Stimulated activated CD4-positive, alpha-beta T cell treated with anti-CD3 and anti-CD28 coated beads, Interleukin-4, amount 100 ng/mL, for 1 hour (primary cell): Measurements from ENCODE around the gene BST1.
"Not testable (repeated sequence)": the region's sequence is repeated elsewhere in the genome, so short reads cannot be mapped to it uniquely, and the experiment has no call there.

Experiments
- DNase-seq: peaks from one replicate; pipeline ENCODE4 v3.0.0-alpha.2; 2020

BST1 gene

DNA sequence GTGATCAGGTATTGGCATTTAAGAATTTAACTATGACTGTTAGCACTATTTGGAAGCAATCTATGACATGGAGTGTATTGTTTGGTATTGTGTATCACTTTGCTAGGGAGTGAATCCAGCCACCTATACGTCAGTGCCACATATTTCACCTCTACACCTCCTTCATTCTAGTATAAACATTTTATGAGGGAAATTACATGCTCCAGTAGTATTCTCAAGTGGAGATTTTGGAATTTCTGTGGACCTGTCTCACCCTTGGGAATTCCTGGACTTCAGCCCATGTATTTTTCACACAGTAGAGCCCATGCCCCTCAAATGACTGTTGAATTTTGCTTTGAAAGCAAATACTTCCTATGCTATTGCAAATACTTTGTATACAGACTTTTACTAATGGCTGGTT is 11.3 kb downstream of the BST1 start:
- DNase-seq: no peak

DNA sequence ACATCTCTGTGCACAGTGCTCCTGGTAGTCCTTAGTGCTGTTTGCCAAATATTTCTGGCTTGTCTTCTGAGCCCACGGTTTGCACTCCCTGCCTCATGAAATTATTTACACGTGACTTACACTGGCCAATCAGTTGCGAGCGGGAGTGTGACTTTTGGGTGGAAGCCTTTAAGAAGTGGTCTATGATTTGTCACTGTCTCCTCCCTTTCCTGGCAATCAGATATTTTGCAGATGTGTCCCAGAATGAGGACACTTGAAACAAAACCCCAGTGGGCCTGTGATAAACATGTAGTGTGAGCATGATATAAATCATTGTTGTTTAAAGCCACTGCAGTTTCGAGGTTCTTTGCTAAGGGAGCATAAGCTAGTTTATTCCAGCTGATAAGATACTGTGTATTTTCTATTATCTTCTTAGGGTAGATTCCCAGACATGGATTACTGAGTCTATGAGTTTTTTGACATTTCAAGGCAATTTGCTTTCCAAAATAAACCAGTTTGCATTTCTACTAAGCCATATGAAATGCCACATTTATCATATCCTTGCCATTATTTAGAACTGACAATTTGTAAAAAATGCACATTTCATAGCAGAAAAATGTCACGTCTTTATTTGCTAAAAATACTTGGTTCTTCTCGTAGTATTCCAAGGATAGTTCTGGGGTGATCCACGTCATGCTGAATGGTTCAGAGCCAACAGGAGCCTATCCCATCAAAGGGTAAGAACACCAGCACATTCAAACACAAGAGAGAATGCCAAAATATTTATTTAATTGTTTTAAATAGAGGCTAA is 12.0 kb downstream of the BST1 start:
- no peak for DNase-seq

DNA sequence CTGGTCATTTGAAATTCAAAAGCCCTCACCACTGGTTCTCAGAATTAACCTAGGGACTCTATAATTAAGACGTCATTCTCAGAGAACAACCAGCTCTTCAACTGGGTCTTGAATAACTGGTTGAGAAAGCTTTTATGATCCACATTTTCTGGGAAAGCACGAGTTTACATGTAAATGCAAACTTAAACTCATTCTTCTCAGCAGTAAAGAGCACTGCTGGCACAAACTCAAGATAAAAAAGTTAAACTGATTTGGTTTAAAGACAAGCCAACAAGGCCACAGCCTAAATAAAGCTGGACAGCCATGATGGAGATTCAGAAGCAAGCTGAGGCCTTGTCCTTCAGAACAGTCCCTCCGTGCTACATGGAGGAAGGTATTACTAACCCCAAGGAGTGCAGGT is 13.2 kb downstream of the BST1 start:
- DNase-seq: no peak

DNA sequence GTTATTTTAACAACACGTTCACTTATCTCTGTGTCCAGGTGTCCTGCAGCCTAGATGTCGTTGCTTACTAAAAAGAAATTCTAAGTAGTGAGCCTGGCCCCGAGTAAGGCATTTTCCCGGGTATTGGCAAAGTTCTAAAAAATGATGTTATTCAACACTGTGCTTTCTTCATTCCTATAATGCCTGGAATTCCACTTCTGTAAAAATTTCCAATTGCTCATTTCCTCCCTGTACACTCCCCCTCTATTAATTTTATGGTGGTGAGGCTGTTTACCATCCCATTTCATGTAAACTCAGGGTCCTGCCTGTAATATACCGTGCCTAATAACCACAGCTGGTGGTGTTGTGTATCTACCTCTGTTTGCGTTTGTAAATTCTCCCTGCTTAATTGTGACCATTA is 14.2 kb downstream of the BST1 start:
- no peak for DNase-seq

DNA sequence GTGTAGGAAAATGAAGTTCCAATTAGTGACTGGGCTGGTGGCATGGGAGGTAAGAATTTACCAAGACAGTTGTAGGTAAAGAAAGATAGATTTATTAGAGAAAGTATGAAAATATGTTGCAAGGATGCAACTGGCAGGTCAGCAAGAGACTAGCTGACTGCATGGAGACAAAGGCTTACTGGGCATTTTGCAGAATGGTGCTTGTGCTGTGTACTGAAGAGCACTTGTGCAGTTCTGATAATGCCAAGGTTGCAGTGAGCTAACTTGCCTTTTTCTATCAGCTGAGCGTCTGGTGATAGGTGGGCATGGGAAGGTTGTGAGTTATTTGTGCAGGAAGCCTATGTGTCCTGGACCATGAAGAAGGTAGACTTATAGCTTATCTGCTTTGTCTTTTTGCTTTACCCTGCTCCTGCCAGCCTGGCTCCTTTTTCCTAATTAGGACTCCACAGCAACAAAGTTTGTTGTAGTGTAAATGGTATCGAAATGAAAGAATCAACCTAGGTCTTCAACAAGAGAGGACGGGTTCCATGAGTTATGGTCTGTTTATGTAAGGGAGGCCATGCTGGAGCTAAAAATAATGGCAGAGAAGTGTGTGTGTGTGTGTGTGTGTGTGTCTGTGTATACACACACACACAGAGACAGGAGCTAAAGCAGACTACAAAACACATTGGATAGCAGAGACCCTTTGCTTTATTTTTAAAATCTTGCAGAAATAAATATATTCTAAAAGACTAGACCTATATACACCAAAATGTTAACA is 15.0 kb downstream of the BST1 start:
- DNase-seq: no peak

DNA sequence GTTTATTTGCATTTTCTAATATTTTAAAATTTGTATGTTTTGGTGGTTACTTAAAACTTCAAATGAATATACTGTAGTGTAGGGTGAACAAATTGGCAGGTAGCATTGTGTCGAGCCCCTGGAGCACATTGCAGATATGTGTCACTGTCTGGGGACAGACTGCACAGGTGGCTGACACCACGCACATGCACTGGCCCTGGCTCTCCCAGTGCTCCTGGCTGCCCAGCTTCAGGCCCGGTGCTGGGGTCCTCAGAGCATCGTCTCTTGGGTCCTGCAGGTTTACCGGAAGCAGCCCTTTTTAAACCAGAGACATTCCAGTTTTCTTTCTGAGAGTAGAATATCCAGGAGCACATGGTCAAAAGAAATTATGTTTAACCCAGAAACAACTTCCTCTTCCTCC is 15.6 kb downstream of the BST1 start:
- DNase-seq: no peak

DNA sequence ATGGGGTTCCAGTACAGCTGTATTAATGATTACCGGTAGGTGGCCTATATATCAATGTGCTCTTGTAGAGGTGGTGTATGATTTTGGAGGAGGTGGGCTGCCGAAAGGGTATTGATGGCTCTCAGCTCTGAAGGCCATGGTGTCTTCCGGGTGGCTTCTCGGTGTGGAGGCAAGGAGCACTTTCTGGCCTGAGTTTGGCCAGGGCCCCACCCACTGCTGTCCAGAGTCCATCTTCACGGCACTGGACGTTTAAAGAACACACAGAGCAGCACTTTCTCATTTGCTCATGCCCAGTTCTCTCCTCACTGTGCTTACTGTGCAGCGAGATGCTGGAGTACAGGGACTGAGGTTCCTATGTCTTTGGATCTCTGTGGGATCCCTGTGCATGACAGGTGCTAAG is 16.1 kb downstream of the BST1 start:
- DNase-seq: no peak

DNA sequence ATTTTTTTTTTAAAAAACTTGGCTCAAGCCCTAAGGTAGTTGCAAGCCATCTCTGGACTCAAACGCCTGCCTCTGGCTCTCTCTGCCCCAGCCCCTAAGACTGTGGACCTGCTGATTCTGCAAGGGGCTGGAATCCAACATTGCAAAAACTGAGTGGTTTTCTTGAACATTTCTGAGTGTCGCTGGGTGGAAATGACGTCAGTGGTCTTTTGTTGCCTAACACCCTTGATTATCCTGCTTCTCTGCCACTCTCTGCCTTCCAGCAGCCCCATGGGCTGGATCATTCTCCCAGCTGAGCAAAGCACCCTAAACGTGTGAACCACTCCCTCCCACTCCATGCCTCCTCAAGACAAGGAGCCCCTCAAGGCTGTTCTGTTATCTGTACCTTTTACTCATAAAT is 16.6 kb downstream of the BST1 start:
- no peak for DNase-seq

DNA sequence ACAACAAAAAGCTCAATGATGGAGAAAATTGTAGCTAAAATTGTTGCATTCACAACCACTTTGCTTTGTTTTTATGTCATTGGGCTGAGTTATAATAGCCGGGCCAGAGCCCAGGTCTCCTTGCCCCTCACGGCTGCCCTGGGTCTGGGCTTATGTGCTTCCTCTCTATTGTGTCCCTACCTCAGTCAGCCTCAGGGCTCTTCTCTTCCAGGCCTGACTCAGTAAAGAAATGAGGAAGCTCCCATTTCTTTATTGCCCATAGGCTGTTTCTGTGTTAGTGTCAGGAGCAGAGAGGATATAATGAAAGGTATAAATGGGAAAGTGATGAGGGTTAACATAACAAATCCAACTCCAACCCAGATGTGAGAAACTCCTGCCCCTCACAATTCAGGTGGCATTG is 18.0 kb downstream of the BST1 start:
- DNase-seq: no peak

DNA sequence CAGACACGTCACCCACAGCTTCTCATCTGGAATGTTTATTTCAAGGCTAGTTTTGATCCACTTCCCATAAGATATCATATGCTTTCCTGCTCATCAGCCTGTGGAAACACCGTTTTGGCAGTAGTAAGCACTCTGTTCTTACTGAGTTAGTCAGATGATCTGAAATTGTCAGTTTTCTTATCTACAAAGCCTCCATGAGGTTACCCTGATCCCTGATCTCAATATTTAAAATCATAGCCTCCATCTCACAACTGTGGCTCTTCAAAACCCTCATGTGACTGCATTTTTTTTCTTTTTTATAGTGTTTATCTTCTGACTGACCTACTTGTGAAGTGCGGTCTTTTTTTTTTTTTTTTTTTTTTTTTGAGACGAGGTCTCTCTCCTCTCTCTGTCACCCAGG is 22.7 kb downstream of the BST1 start:
- no peak for DNase-seq

DNA sequence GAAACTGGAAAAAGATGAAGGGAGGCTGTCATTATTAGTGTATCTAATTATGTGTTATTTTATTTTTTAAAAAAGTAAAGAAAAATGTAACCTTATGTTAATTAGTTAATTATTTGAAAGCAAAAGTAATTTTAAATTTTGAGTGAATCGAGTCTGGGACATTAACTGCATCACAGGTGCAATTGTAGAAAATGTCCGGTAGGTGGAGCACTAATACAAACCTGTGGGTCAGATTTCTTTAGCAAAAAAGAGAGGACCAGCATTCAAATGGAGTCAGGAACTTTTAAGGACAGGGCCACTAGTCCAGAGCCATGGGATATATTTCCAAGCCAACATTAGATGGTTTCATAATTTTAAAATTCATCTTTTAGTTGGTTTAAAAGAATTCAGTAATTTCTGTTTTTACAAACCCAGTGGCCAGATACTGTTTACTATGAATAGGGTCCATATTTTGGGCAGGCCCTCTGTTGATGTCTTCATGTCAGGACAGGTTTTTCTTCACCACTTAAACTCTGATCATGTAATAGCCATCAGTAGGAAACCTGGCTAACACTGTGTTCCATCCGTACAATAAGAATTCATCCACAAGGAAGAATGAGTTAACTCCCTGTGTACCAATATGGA is 27.2 kb downstream of the BST1 start:
- DNase-seq: no peak

DNA sequence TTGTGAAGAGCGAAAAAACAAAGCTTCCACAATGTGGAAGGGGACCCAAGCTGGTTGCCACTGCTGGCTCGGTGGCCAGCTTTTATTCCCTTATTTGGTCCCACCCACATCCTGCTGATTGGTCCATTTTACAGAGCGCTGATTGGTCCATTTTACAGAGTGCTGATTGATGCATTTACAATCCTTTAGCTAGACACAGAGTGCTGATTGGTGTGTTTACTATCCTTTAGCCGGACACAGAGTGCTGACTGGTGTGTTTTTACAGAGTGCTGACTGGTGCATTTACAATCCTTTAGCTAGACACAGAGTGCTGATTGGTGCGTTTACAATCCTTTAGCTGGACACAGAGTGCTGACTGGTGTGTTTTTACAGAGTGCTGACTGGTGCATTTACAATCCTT is 30.2 kb downstream of the BST1 start:
- DNase-seq: not testable (repeated sequence)

DNA sequence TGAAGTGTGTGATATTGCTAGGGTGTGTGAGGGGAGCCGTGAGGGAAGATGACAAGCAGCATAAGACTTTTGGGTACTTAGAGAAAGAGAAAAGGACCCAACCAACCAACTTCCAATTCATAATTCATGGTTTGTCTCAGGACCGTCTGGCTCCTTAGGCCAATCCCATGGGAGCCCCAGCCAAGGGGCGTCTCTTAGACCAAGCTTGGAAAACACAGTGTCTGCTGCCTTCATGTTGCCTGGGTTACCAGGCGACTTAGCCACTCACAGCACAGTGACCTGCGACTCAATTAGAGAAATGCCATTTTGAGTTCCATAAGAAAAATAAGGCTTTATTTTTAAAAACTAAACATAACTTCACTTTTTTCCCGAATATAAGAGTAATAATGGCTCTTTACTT is 32.7 kb downstream of the BST1 start:
- no peak for DNase-seq

DNA sequence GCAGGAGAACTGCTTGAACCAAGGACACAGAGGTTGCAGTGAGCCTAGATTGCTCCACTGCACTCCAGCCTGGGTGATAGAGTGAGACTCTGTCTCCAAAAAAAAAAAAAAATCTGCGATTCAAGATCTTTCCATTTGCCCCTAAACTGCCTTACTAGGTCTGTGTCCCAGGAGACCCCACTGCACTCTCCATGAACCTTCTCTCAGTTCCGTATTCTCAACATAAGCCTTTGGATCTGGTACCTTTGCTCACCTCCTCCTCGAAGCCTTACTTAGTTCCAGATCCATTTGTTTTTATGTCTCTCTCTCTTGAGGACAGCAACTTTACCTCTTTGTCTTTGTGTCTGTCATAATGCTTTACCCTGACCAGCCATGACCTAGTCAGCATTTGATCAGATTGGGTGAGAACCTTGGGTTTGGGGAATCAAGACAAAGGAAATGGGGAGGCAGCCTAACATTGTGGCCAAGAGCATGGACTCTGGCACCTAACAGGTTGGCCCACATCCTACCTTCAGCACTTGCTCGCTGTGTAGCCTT is 33.7 kb downstream of the BST1 start:
- no peak for DNase-seq

DNA sequence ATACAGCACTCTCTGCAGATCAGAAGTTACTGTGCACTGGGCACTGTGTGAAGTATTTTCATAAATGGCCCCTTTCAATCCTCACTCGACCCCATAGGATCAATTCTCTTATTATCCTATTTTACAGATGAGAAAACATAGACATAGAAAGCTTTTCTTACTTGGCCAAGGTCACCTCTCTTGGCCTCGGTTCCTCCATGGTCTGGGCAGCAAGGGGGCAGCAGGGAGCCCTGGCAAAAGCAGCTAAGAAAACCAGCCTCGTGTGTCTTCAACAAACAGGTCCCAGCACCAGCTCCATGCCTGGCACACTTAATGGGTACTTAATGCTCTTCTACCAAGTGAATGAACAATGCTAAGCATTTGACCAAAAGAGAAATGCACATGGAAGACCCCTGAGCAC is 34.4 kb downstream of the BST1 start:
- no peak for DNase-seq

DNA sequence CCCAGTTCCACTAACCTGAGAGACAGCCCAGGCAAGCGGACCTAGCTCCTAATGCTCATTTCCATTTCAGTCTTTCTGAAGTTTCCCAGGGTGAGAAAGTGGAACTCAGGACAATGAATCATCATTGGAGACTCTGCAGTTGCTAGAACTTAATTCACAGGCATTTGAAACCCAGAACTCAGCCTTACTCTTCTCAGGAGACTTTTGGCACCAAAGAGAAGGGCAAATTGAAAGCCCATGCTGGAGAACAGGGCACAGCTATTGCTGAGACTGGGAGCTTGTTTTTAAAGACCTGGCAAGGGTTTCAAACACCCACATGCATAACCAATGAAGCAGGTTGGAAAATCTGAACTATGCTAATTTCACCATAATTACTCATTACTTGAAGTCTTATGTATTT is 36.0 kb downstream of the BST1 start:
- DNase-seq: no peak

DNA sequence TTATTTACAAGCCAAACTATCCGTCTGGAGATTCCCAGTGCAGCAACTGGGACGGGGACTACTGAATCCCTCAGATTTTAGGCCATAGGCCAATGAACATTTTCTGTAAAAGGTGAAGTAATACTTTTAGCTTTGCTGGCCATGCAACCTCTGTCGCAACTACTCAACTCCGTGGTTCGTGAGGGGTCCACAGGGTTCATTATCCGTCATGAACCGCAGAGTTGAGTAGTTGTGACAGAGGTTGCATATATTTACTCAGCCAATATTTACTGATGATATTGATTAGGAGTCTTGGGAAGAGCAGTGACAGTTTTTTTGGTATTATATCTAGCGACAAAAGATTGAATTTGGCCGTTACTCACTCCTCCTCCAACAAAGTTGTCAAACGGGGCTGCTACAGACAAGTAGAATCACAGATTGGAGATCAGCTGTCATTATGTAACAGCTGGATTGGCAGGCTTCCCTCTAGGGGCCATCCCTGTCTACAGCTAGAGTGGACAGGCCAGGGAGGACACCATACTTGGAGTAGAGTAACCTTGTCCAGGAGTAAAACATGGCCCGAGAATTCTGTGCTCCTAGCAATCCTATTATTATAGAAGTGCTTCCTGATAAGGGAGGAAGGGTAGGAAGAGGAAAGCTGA is 38.0 kb downstream of the BST1 start:
- DNase-seq: no peak

DNA sequence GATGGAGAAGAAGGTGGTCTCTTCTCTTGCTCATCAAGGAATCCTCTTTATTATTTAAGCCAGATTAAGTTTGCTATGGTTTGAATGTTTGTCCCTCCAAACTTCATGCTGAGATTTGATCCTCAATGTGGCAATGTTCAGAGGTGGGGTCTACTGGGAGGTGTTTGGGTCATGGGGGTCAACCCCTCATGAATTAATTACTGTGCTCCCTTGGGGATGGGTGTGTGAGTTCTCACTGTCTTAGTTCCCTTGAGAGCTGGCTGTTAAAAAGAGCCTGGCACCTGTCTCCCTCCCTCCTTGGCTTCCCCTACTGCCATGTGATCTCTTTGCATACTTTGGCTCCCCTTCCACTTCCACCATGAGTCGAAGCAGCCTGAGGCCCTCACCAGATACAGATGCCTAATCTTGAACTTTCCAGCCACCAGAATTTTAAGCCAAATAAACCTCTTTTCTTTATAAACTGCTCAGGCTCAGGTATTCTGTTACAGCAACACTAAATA is 39.3 kb downstream of the BST1 start:
- no peak for DNase-seq

DNA sequence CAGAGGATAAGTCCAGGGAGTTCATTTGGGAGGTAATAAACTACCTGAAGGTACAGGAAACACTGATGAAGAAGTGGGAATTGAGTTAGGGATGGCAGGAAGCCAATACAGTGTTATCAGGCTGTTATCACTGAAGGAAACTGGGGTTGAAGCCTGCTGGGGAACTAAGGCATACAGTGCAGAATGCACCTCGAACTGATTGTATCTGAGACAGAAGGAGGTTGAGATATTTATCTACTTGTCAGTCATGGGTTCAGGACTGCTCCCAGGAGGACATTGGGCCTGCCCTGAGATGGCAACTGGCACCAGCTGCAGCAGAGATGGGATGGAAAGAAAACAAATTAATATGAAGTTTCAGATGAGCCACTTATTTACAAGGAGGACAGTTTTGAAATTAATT is 39.8 kb downstream of the BST1 start:
- DNase-seq: no peak

DNA sequence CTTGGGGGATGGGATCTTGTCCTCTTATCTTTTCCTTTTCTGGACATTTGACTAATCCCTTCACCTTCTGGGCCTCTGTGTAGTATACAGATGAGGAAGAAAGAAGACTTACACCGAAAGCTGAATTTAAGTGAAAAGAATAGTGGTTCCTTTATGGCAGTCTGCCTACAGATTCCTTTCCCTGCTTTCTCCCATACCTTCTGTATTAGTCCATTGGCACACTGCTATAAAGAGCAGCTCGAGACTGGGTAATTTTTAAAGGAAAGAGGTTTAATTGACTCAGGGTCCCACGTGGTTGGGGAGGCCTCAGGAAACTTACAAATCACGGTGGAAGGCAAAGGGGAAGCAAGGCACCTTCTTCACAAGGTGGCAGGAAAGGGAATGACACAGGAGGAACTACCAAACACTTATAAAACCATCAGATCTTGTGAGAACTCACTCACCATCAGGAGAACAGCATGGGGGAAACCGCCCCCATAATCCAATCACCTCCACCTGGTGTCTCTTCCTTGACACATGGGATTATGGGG is 41.2 kb downstream of the BST1 start:
- no peak for DNase-seq

DNA sequence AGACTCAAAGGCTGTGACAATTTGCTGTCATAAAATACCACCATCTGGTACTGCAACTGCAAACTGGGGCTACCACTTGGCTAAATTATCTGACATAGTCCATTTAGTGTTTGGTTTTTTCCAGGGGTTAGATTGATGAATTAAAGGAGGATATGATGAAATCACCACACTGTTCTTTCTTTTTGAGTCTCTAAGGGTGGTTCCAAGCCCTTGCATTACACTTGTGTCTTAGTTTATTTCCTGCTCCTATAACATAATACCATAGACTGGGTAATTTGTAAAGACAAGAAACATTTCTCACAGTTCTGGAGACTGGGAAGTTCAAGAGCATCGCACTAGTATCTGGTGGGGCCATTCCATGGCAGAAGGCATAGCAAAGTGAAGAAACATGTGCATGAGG is 43.2 kb downstream of the BST1 start:
- DNase-seq: no peak

DNA sequence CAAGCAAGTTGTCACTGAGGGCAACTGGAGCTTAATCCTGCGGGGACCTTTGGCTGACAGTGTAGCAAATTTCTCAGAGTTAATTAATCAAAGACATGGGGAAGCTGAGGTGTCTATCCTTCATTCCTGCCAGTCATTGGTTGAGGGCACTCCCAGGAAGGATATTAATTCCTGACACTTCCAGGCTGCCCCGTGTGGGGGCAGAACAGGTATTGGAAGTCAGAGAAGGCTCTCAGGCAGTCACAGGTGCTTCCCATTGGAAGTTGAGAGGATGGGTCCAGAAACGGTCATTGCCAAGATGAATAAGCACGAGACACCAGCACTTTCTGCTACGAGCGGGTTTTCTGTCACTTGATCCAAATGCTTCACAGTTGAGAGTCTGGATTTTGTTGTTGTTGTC is 46.1 kb downstream of the BST1 start:
- DNase-seq: no peak

DNA sequence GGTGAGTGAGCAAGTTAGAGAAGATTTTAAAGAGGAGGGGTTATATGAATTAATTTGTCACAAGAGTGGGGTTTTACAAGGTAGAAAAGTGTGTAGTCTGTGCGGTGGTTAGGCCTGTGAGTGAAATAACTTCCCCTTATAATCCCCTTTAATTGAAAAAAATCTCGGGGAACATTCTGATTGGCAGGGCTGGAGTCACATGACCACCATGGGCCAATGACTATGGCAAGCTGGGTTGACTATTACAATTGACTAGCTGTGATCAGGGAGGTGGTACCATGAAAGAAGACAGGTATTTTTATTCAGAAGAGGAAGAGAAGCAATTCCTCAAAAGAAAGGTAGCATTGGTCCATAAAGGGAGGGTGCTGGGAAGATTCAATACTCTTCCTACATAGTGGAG is 48.3 kb downstream of the BST1 start:
- DNase-seq: no peak
